IPS-15b (cell line): Measurements from ENCODE around the gene CTNNB1.

Experiments used
- H3K27me3 ChIP-seq: one replicate; pipeline ENCODE4 v1.6.1; 2013; ENCODE audit warnings: low read length; ENCODE audit not compliant: control insufficient read depth, insufficient read depth
- H3K36me3 ChIP-seq: one replicate; pipeline ENCODE4 v1.6.1; 2013; ENCODE audit warnings: low read length; ENCODE audit not compliant: control insufficient read depth, insufficient read depth
- H3K4me1 ChIP-seq: one replicate; pipeline ENCODE4 v1.6.1; 2013; ENCODE audit warnings: mild to moderate bottlenecking, low read length; ENCODE audit not compliant: control insufficient read depth, insufficient read depth
- H3K4me3 ChIP-seq: one replicate; pipeline ENCODE4 v1.5.1; 2013; ENCODE audit warnings: low read depth, low read length
- H3K9ac ChIP-seq: one replicate; pipeline ENCODE4 v1.6.1; 2013; ENCODE audit warnings: low read depth, mild to moderate bottlenecking, low read length
- H3K9me3 ChIP-seq: one replicate; pipeline ENCODE4 v1.6.1; 2013; ENCODE audit warnings: mild to moderate bottlenecking, low read length; ENCODE audit not compliant: control insufficient read depth, insufficient read depth

The CTNNB1 gene

GRCh38 chr3:41247055-41248004 lies 48.0 kb downstream of the CTNNB1 start:
- Histone ChIP-seq H3K4me3 (no peak overlapping the region), H3K9me3 (no peaks in the 10 kb centered on the region), H3K9ac (no peak overlapping the region)

GRCh38 chr3:41248525-41248924 lies 49.2 kb downstream of the CTNNB1 start:
- no peak overlapping the region for H3K4me3 ChIP-seq
- no peaks in the 10 kb centered on the region for H3K27me3 ChIP-seq
- H3K4me1 ChIP-seq = no peaks in the 10 kb centered on the region
- H3K36me3 ChIP-seq = no peaks in the 10 kb centered on the region
- H3K9me3 ChIP-seq = no peaks in the 10 kb centered on the region
- H3K9ac ChIP-seq = no peak overlapping the region

More at GRCh38 chr3:41247055-41248004, 48.0 kb downstream of the CTNNB1 start:
- H3K27me3 ChIP-seq = no peaks in the 10 kb centered on the region
- no peaks in the 10 kb centered on the region for H3K4me1 ChIP-seq
- H3K36me3 ChIP-seq = no peaks in the 10 kb centered on the region

GRCh38 chr3:41249318-41249717 lies 50.0 kb downstream of the CTNNB1 start:
- Histone ChIP-seq H3K4me3 (no peak overlapping the region), H3K36me3 (no peaks in the 10 kb centered on the region), H3K27me3 (no peaks in the 10 kb centered on the region), H3K9ac (no peak overlapping the region), H3K4me1 (no peaks in the 10 kb centered on the region), H3K9me3 (no peaks in the 10 kb centered on the region)

GRCh38 chr3:41250825-41251224 lies 51.5 kb downstream of the CTNNB1 start:
- H3K4me1 ChIP-seq = no peaks in the 10 kb centered on the region

GRCh38 chr3:41251593-41251992 lies 52.3 kb downstream of the CTNNB1 start:
- Histone ChIP-seq H3K9me3 (no peaks in the 10 kb centered on the region), H3K36me3 (no peaks in the 10 kb centered on the region), H3K9ac (no peak overlapping the region), H3K4me3 (no peak overlapping the region), H3K27me3 (no peaks in the 10 kb centered on the region), H3K4me1 (no peaks in the 10 kb centered on the region)

More at GRCh38 chr3:41250825-41251224, 51.5 kb downstream of the CTNNB1 start:
- H3K9me3 ChIP-seq = no peaks in the 10 kb centered on the region
- no peak overlapping the region for H3K4me3 ChIP-seq
- H3K9ac ChIP-seq = no peak overlapping the region
- H3K36me3 ChIP-seq = no peaks in the 10 kb centered on the region
- H3K27me3 ChIP-seq = no peaks in the 10 kb centered on the region

GRCh38 chr3:41258239-41258800 lies 59.0 kb downstream of the CTNNB1 start:
- Histone ChIP-seq H3K9me3 (no peaks in the 10 kb centered on the region), H3K4me1 (no peaks in the 10 kb centered on the region), H3K36me3 (no peaks in the 10 kb centered on the region), H3K9ac (no peak overlapping the region), H3K4me3 (no peak overlapping the region), H3K27me3 (no peaks in the 10 kb centered on the region)

- Histone ChIP-seq H3K36me3 (no peaks in the 10 kb centered on the region), H3K4me3 (no peak overlapping the region), H3K9ac (no peak overlapping the region), H3K9me3 (no peaks in the 10 kb centered on the region), H3K27me3 (no peaks in the 10 kb centered on the region), H3K4me1 (no peaks in the 10 kb centered on the region)
These were observed 60.3 kb downstream of the CTNNB1 start for GRCh38 chr3:41259449-41260062.

- no peak overlapping the region for H3K4me3 ChIP-seq
- no peaks in the 10 kb centered on the region for H3K4me1 ChIP-seq
- no peaks in the 10 kb centered on the region for H3K9me3 ChIP-seq
- H3K9ac ChIP-seq = no peak overlapping the region
- no peaks in the 10 kb centered on the region for H3K36me3 ChIP-seq
- H3K27me3 ChIP-seq = no peaks in the 10 kb centered on the region
These were observed 60.8 kb downstream of the CTNNB1 start for GRCh38 chr3:41260063-41260450.

- H3K36me3 ChIP-seq = no peaks in the 10 kb centered on the region
- H3K27me3 ChIP-seq = no peaks in the 10 kb centered on the region
- no peak overlapping the region for H3K4me3 ChIP-seq
- H3K9me3 ChIP-seq = no peaks in the 10 kb centered on the region
- H3K9ac ChIP-seq = no peak overlapping the region
- H3K4me1 ChIP-seq = no peaks in the 10 kb centered on the region
These were observed 65.8 kb downstream of the CTNNB1 start for GRCh38 chr3:41265011-41265545.

GRCh38 chr3:41265823-41266273 lies 66.5 kb downstream of the CTNNB1 start:
- H3K9me3 ChIP-seq = no peaks in the 10 kb centered on the region
- H3K36me3 ChIP-seq = no peaks in the 10 kb centered on the region
- H3K4me3 ChIP-seq = no peak overlapping the region
- H3K4me1 ChIP-seq = no peaks in the 10 kb centered on the region
- H3K27me3 ChIP-seq = no peaks in the 10 kb centered on the region
- no peak overlapping the region for H3K9ac ChIP-seq

- no peak overlapping the region for H3K4me3 ChIP-seq
- H3K9ac ChIP-seq = no peak overlapping the region
- no peaks in the 10 kb centered on the region for H3K27me3 ChIP-seq
- H3K4me1 ChIP-seq = no peaks in the 10 kb centered on the region
- no peaks in the 10 kb centered on the region for H3K36me3 ChIP-seq
- H3K9me3 ChIP-seq = no peaks in the 10 kb centered on the region
These were observed 68.8 kb downstream of the CTNNB1 start for GRCh38 chr3:41267975-41268640.
